MCF 10A (cell line): Measurements from ENCODE around the gene PACSIN1. TPM values are rescaled to one million over a fixed set of nuclear protein-coding genes. Genes with fewer than 3 reads are reported as not detected.

Experiments
- BruUV-seq: library from RNA; stranded (reverse); fragments of 400-500 nt; replicated peaks from 2 replicates; lab custom pipeline; 2021; lab: Mats Ljungman, UMichigan
- CTCF ChIA-PET: fragments of 300-600 bp; sonication (Branson Sonifier 250); formaldehyde crosslinking; extraction: SDS; loops from one replicate; lab custom pipeline; 2021; ENCODE audit warnings: antibody characterized with exemption, inconsistent platforms; lab: Yijun Ruan, JAX
- POLR2A ChIA-PET: fragments of 300-600, 350-650 bp; sonication (Branson Sonifier 250); formaldehyde crosslinking; extraction: SDS; loops from one replicate; lab custom pipeline; 2020; ENCODE audit warnings: antibody characterized with exemption, inconsistent platforms; lab: Yijun Ruan, JAX
- DNase-seq: peaks from one replicate; pipeline ENCODE4 v3.0.0-alpha.2; 2018; ENCODE audit not compliant: unreplicated experiment
- H3K27ac Mint-ChIP-seq: one replicate; pipeline ENCODE4 v1.8.0; 2022; ENCODE audit warnings: mild to moderate bottlenecking, low read depth, mixed read lengths; ENCODE audit not compliant: unreplicated experiment
- H3K27me3 Mint-ChIP-seq: one replicate; pipeline ENCODE4 v1.8.0; 2022; ENCODE audit warnings: mixed read lengths; ENCODE audit not compliant: insufficient read depth, unreplicated experiment
- H3K36me3 Mint-ChIP-seq: one replicate; pipeline ENCODE4 v1.8.0; 2022; ENCODE audit warnings: mild to moderate bottlenecking, moderate library complexity, mixed read lengths; ENCODE audit not compliant: insufficient read depth, unreplicated experiment
- H3K4me1 Mint-ChIP-seq: one replicate; pipeline ENCODE4 v1.8.0; 2022; ENCODE audit warnings: mixed read lengths; ENCODE audit not compliant: insufficient read depth, unreplicated experiment
- H3K4me3 Mint-ChIP-seq: one replicate; pipeline ENCODE4 v1.8.0; 2022; ENCODE audit warnings: mild to moderate bottlenecking, moderate library complexity, mixed read lengths; ENCODE audit not compliant: unreplicated experiment
- H3K9me3 Mint-ChIP-seq: one replicate; pipeline ENCODE4 v1.8.0; 2022; ENCODE audit warnings: mixed read lengths; ENCODE audit not compliant: unreplicated experiment
- intact Hi-C: fragments of 100-400 bp; cut with micrococcal nuclease; formaldehyde crosslinking; loops from 2 replicates; pipeline ENCODE4 v1.14.1; 2022
- total RNA-seq: library from RNA; stranded (reverse); gene quantifications from 2 replicates; pipeline ENCODE4 v1.2.3, GENCODE V29; 2022
- TF ChIP-seq, protein P1 (sequence below): fragments of 200-600 bp; IDR thresholded peaks from one replicate; pipeline ENCODE4 v1.8.0; 2022; ENCODE audit warnings: antibody characterized with exemption, mild to moderate bottlenecking; ENCODE audit not compliant: unreplicated experiment

PACSIN1 gene
- total RNA-seq, 1 experiment from 2014 or later = not detected

DNA sequence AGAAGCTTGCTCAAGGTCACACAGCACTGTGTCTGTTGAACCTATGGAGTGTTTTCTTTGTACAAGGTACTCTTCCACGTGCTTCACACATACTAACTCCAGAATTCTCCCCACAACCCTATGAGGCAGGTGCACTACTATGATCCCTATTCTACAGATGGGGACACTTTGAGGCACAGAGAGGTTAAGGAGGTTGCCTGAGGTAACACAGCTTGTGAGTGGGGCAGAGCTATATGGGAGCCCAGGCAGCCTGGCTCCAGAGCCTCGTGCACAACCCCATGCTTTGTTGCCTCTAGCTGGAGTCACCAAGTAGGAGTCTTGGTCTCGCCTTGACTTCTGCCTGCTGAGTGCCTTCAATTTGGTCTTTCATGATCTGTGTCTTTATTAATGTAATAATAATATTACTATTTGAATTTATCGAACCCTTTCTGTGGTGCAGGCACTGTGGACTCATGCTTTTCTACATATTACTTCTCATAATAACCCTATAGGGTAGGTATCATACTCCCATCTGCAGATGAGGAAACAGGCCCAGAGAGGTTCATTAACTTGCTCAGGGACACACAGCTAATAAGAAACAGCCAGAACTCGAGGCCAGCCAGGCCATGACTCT lies 103.6 kb downstream of the PACSIN1 start:
- no peak overlapping the region for H3K4me3 Mint-ChIP-seq
- H3K4me1 Mint-ChIP-seq = peaks cover 5% of the 10 kb centered on the region
- H3K27ac Mint-ChIP-seq = no peak overlapping the region
- CTCF ChIA-PET = no interaction called here
- no peak for DNase-seq
- peaks cover 11% of the 10 kb centered on the region for H3K36me3 Mint-ChIP-seq
- POLR2A ChIA-PET = no interaction called here
- H3K9me3 Mint-ChIP-seq = no peaks in the 10 kb centered on the region
- BruUV-seq = no TSS peak
- TF ChIP-seq, protein P1, sequence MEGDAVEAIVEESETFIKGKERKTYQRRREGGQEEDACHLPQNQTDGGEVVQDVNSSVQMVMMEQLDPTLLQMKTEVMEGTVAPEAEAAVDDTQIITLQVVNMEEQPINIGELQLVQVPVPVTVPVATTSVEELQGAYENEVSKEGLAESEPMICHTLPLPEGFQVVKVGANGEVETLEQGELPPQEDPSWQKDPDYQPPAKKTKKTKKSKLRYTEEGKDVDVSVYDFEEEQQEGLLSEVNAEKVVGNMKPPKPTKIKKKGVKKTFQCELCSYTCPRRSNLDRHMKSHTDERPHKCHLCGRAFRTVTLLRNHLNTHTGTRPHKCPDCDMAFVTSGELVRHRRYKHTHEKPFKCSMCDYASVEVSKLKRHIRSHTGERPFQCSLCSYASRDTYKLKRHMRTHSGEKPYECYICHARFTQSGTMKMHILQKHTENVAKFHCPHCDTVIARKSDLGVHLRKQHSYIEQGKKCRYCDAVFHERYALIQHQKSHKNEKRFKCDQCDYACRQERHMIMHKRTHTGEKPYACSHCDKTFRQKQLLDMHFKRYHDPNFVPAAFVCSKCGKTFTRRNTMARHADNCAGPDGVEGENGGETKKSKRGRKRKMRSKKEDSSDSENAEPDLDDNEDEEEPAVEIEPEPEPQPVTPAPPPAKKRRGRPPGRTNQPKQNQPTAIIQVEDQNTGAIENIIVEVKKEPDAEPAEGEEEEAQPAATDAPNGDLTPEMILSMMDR = no peak
- H3K27me3 Mint-ChIP-seq = no peaks in the 10 kb centered on the region
- intact Hi-C loops = no loop called here

DNA sequence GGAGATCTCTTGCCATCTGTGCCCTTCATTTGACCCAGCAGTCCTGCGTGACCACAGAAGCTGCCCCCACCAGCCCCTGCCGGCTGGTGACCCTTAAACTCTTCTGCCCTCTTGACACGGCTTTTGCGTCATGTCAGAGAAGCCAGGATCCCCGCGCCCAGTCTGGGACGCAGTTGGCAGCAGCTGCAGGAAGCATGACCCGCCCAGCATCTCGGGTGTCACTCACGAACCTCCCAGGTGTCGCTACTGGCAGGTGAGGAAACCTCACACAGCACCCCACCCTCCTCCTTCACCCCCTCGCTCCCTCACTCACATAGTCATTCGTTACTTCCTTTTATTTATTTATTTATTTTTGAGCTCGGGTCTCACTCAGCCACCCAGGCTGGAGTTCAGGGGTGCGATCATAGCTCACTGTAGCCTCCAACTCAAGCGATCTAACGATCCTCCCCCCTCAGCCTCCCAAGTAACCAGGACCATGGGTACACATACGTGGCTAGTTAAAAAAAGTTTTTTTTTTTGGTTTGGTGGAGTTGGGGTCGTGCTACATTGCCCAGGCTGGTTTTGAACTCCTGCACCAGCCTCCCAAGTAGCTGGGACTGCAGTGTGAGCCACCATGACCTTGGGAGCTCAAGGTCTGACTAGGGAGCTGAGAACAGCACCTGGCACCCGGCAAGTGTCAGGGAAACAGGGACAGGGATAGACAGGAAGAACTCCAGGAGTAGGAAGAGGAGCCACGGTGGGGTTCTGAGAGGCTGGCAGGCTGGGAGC lies 104.4 kb downstream of the PACSIN1 start:
- CTCF ChIA-PET = interaction anchor here (0.7 kb wide), 1 partner anchor 17 kb away, joined by 3 read pairs; no protein-coding TSS in a partner anchor
- H3K36me3 Mint-ChIP-seq = peaks cover 11% of the 10 kb centered on the region
- POLR2A ChIA-PET = interaction anchor here (0.7 kb wide), 1 partner anchor 100 kb away, joined by 3 read pairs; no protein-coding TSS in a partner anchor
- H3K27me3 Mint-ChIP-seq = no peaks in the 10 kb centered on the region
- H3K4me1 Mint-ChIP-seq = peaks cover 5% of the 10 kb centered on the region
- no peak overlapping the region for H3K4me3 Mint-ChIP-seq
- BruUV-seq = no TSS peak
- no peak for DNase-seq
- TF ChIP-seq, protein P1 = no peak
- intact Hi-C loops = no loop called here
- no peak overlapping the region for H3K27ac Mint-ChIP-seq
- no peaks in the 10 kb centered on the region for H3K9me3 Mint-ChIP-seq

DNA sequence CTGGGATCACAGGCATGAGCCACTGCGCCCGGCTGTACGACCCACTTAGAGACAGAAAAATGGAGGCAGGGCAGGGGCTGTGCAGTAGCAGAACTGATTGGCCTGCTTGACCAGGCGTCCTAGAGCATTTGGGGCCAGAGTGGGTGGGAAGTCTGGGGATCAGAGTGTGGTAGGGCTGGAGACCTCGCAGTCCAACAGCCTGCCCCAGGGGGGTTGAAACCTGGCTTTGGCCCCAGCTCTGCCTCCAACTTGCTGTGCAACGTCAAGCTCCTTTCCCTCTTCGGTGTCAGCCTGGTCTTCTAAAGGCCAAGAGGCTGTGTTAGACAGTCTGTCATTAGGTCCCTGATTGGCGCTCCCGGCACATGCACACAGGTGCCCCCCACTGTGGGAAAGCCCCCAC lies 105.5 kb downstream of the PACSIN1 start:
- intact Hi-C loops = no loop called here
- POLR2A ChIA-PET = no interaction called here

DNA sequence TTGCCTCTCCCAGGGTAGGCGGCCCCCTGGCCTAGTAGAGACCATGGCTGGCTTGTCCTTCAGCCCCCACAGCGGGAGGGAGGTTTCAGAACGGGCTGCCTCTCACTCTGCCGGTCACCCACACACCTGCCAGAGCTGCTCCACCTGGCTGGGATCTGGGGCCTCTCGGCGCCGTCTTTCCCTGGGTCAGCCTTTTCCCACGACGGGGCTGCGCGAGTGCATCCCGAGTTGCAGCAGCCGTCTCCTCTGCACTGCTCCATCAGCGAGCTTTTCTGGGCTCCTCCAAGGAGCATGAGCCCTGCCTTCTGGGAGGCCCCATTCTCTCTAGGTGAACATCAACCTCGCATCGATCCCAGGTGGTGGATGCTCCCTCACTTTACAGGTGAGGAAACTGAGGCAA lies 106.1 kb downstream of the PACSIN1 start:
- intact Hi-C loops = no loop called here
- Mint-ChIP-seq H3K36me3 (peaks cover 11% of the 10 kb centered on the region), H3K4me3 (no peak overlapping the region), H3K27ac (no peak overlapping the region), H3K9me3 (no peaks in the 10 kb centered on the region), H3K4me1 (peaks cover 5% of the 10 kb centered on the region), H3K27me3 (no peaks in the 10 kb centered on the region)
- TF ChIP-seq, protein P1 = no peak
- no TSS peak for BruUV-seq
- no peak for DNase-seq
- ChIA-PET CTCF (no interaction called here), POLR2A (no interaction called here)

More for the DNA sequence above, 105.5 kb downstream of the PACSIN1 start:
- Mint-ChIP-seq H3K36me3 (peaks cover 11% of the 10 kb centered on the region), H3K4me3 (no peak overlapping the region), H3K4me1 (peaks cover 5% of the 10 kb centered on the region), H3K9me3 (no peaks in the 10 kb centered on the region), H3K27ac (no peak overlapping the region), H3K27me3 (no peaks in the 10 kb centered on the region)
- CTCF ChIA-PET = interaction anchor here (0.7 kb wide), 1 partner anchor 15 kb away, joined by 3 read pairs; no protein-coding TSS in a partner anchor
- BruUV-seq = no TSS peak
- TF ChIP-seq, protein P1 = no peak
- no peak for DNase-seq
